H1 (cell line): ENCODE results near the gene CCS. TPM values are rescaled to one million over a fixed set of nuclear protein-coding genes. Genes with fewer than 3 reads are reported as not detected.

Experiments
- ASH2L ChIP-seq: fragments of 200-600, 300-600 bp; sonication (generic); IDR thresholded peaks from one replicate; pipeline ENCODE4 v1.7.1; 2017; ENCODE audit warnings: low read length
- CBX5 ChIP-seq: fragments of 300-800, 300-1000 bp; sonication (generic); IDR thresholded peaks from 2 replicates; pipeline ENCODE4 v1.7.1; 2016; ENCODE audit warnings: antibody characterized with exemption, low read length, low read depth
- CTBP2 ChIP-seq: IDR thresholded peaks from 2 replicates; pipeline ENCODE4 v1.7.0; 2011; ENCODE audit warnings: borderline replicate concordance, mild to moderate bottlenecking, moderate library complexity, mixed read lengths, low read length; ENCODE audit not compliant: insufficient read depth, insufficient read length
- EZH2 ChIP-seq: fragments of 200-600 bp; sonication (generic); IDR thresholded peaks from 2 replicates; pipeline ENCODE4 v1.7.1; 2012; ENCODE audit warnings: low read depth, mild to moderate bottlenecking, moderate library complexity, low read length, inconsistent platforms; ENCODE audit not compliant: severe bottlenecking
- GABPA ChIP-seq: IDR thresholded peaks from 2 replicates; pipeline ENCODE4 v1.6.1; 2011; ENCODE audit warnings: mild to moderate bottlenecking, low read length, moderate library complexity, borderline replicate concordance; ENCODE audit not compliant: insufficient read depth
- HDAC6 ChIP-seq: IDR thresholded peaks from one replicate; pipeline ENCODE4 v1.7.1; 2012; ENCODE audit warnings: low read depth, mild to moderate bottlenecking, inconsistent platforms, low read length, moderate library complexity
- KDM4A ChIP-seq: IDR thresholded peaks from one replicate; pipeline ENCODE4 v1.7.1; 2012; ENCODE audit warnings: low read depth, mild to moderate bottlenecking, moderate library complexity, low read length, inconsistent platforms; ENCODE audit not compliant: severe bottlenecking
- KDM5A ChIP-seq: fragments of 200-600 bp; IDR thresholded peaks from 2 replicates; pipeline ENCODE4 v1.7.1; 2012; ENCODE audit warnings: mild to moderate bottlenecking, low read length, inconsistent platforms, mixed read lengths
- MAFK ChIP-seq: IDR thresholded peaks from 2 replicates; pipeline ENCODE4 v1.6.1; 2012; ENCODE audit warnings: low read depth, mild to moderate bottlenecking, improper control_type of control experiment, low read length
- NRF1 ChIP-seq: IDR thresholded peaks from 2 replicates; pipeline ENCODE4 v1.6.1; 2011; ENCODE audit warnings: mild to moderate bottlenecking, low read depth, low read length, improper control_type of control experiment
- PHF8 ChIP-seq: fragments of 200-600 bp; sonication (generic); conservative IDR thresholded peaks from 2 replicates; pipeline ENCODE4 v1.7.1; 2012; ENCODE audit warnings: low read depth, mild to moderate bottlenecking, inconsistent platforms, low read length, moderate library complexity
- POLR2AphosphoS5 ChIP-seq: IDR thresholded peaks from 2 replicates; pipeline ENCODE4 v1.6.1; 2011; ENCODE audit warnings: low read depth, low read length
- RAD21 ChIP-seq, 2 experiments: IDR thresholded peaks in 1 of 2; conservative IDR thresholded peaks in 1 of 2; 2 replicates each; pipeline ENCODE4 v1.6.1; 2011; ENCODE audit warnings: low read depth in 2 of 2, low read length in 2 of 2, improper control_type of control experiment in 1 of 2, inconsistent platforms in 1 of 2, mild to moderate bottlenecking in 1 of 2, moderate library complexity in 1 of 2
- RNF2 ChIP-seq: fragments of 200-900, 300-1000 bp; sonication (generic); IDR thresholded peaks from 2 replicates; pipeline ENCODE4 v1.7.1; 2016; ENCODE audit warnings: borderline replicate concordance, low read depth, mild to moderate bottlenecking, antibody characterized with exemption, low read length; ENCODE audit not compliant: poor library complexity, severe bottlenecking; ENCODE audit errors: missing control alignments
- RXRA ChIP-seq: IDR thresholded peaks from 2 replicates; pipeline ENCODE4 v1.6.1; 2011; ENCODE audit warnings: low read depth, mild to moderate bottlenecking, low read length, moderate library complexity; ENCODE audit not compliant: insufficient read depth
- SIRT6 ChIP-seq: IDR thresholded peaks from one replicate; pipeline ENCODE4 v1.7.1; 2012; ENCODE audit warnings: low read length, inconsistent platforms
- SP1 ChIP-seq: IDR thresholded peaks from 2 replicates; pipeline ENCODE4 v1.6.1; 2011; ENCODE audit warnings: low read depth, low read length
- SRF ChIP-seq: IDR thresholded peaks from 2 replicates; pipeline ENCODE4 v1.6.1; 2011; ENCODE audit warnings: mild to moderate bottlenecking, low read depth, low read length, moderate library complexity
- TBP ChIP-seq: IDR thresholded peaks from 2 replicates; pipeline ENCODE4 v1.6.1; 2011; ENCODE audit warnings: low read depth, low read length, improper control_type of control experiment
- TEAD4 ChIP-seq: IDR thresholded peaks from 2 replicates; pipeline ENCODE4 v1.6.1; 2012; ENCODE audit warnings: low read depth, low read length, inconsistent platforms, mixed read lengths
- polyA plus RNA-seq, 7 experiments: library from polyadenylated mRNA; depleted of rRNA in 3 of 7; stranded (reverse) in 5 of 7; unstranded in 2 of 7; fragments of >200 nt in 5 of 7; fragments of 200-250 nt in 2 of 7; gene quantifications; 1 replicate in 5 of 7; 2 replicates in 1 of 7; 4 replicates in 1 of 7; pipeline versions ENCODE4 v1.2.1 to v1.2.3, GENCODE V29; 2011 to 2013; ENCODE audit warnings: missing spikeins in 2 of 7, mixed read lengths in 2 of 7
- total RNA-seq: library from RNA; stranded (reverse); fragmentation: NEBNext Ultra II Directional; extraction: Animal tissue kit (Norgen Biotek cat#: 25700); gene quantifications from 2 replicates; pipeline ENCODE4 v1.2.1, GENCODE V29; 2021
- TF ChIP-seq, protein P1 (sequence below): IDR thresholded peaks from 2 replicates; pipeline ENCODE4 v1.6.1; 2011; ENCODE audit warnings: low read depth, mild to moderate bottlenecking, low read length; ENCODE audit not compliant: insufficient read depth
- TF ChIP-seq, protein P2 (sequence below): IDR thresholded peaks from 2 replicates; pipeline ENCODE4 v1.6.1; 2012; ENCODE audit warnings: inconsistent platforms

The CCS gene
- total and polyA plus RNA-seq, 2 of the 8 experiments (the other 6 are each of a cell fraction or from before 2014, with no cell fraction given), result 37.1 to 37.7 TPM

DNA sequence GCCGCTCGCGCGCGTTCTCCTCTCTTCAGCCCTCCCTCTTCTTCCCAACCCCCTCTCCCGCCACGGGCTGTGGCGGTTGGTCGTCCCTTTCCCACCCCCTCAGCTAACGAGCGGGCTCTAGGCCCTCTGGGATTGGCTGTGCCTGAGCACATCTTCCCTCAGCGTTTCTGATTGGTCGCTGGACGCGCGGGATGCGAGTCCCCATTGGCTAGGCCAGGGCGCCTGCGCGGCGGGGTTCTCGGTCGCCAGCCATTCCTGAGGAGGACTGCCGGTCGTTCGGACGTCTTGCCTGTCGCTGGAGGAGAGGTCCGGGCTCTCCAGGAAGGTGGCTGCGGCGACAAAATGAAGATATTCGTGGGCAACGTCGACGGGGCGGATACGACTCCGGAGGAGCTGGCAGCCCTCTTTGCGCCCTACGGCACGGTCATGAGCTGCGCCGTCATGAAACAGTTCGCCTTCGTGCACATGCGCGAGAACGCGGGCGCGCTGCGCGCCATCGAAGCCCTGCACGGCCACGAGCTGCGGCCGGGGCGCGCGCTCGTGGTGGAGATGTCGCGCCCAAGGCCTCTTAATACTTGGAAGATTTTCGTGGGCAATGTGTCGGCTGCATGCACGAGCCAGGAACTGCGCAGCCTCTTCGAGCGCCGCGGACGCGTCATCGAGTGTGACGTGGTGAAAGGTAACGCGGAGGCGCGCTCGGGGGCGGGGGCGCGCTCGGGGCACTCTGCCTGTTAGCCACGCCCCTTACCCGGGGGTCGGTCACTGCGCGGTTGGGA, 23.6 kb downstream of the CCS start, which contains the start of gene RBM14 (continued):
- TF ChIP-seq SIRT6, result no peak
- no peak for TF ChIP-seq RNF2
- TF ChIP-seq KDM5A, result peak; percentile 39; the same call in 1 of the 2 replicates
- TF ChIP-seq, protein P1, sequence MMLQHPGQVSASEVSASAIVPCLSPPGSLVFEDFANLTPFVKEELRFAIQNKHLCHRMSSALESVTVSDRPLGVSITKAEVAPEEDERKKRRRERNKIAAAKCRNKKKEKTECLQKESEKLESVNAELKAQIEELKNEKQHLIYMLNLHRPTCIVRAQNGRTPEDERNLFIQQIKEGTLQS, result no peak
- TF ChIP-seq SRF, result no peak
- peak; percentile 97 for TF ChIP-seq PHF8
- TF ChIP-seq GABPA, result no peak
- TF ChIP-seq EZH2, result no peak
- TF ChIP-seq CBX5, result no peak
- TF ChIP-seq ASH2L, result peak; percentile 86
- no peak for TF ChIP-seq RAD21 (IDR thresholded peaks at IDR 0.05 in 1 of 2, conservative IDR thresholded peaks at IDR 0.05 in 1 of 2; ENCODE audit: low read depth in 2 of 2, low read length in 2 of 2)
- TF ChIP-seq HDAC6, result no peak
- 0 out of 2 replicates have a peak, but pooled peaks have one; percentile 11 for TF ChIP-seq MAFK
- peak; percentile 48 for TF ChIP-seq NRF1
- no peak for TF ChIP-seq TEAD4
- peak; percentile 90 for TF ChIP-seq POLR2AphosphoS5
- TF ChIP-seq KDM4A, result peak; percentile 43
- TF ChIP-seq TBP, result peak; percentile 93
- no peak for TF ChIP-seq CTBP2
- TF ChIP-seq, protein P2, sequence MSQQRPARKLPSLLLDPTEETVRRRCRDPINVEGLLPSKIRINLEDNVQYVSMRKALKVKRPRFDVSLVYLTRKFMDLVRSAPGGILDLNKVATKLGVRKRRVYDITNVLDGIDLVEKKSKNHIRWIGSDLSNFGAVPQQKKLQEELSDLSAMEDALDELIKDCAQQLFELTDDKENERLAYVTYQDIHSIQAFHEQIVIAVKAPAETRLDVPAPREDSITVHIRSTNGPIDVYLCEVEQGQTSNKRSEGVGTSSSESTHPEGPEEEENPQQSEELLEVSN, result peak; percentile 80
- TF ChIP-seq SP1, result peak; percentile 96
- no peak for TF ChIP-seq RXRA
